SK-N-MC (cell line): ENCODE results near the gene ADGRG2.

Experiments used
- DNase-seq: peaks from one replicate; pipeline ENCODE4 v3.0.0-alpha.2; 2011; ENCODE audit warnings: low read depth, low spot score
- H3K27ac ChIP-seq: fragments of 200-600 bp; sonication (generic); 2 replicates; pipeline ENCODE4 v1.5.1; 2016; ENCODE audit warnings: mixed run types
- H3K36me3 ChIP-seq: fragments of 200-600 bp; sonication (generic); 2 replicates; pipeline ENCODE4 v1.6.1; 2017; ENCODE audit warnings: antibody characterized with exemption, low read length, mixed read lengths; ENCODE audit not compliant: insufficient read depth
- H3K4me3 ChIP-seq: fragments of 200-600 bp; sonication (generic); 2 replicates; pipeline ENCODE4 v1.5.1; 2016
- H3K9ac ChIP-seq: fragments of 200-600 bp; sonication (generic); 2 replicates; pipeline ENCODE4 v1.8.0; 2017; ENCODE audit warnings: mixed run types, mixed read lengths; ENCODE audit not compliant: insufficient read length
- H3K9me3 ChIP-seq: fragments of 200-600 bp; sonication (generic); 2 replicates; pipeline ENCODE4 v1.6.1; 2017; ENCODE audit warnings: low read depth, mild to moderate bottlenecking, antibody characterized with exemption, low read length, moderate library complexity, mixed read lengths
- EZH2 ChIP-seq: fragments of 200-600 bp; sonication (generic); IDR thresholded peaks from one replicate; pipeline ENCODE4 v1.6.1; 2017; ENCODE audit warnings: antibody characterized with exemption
- FOXP2 ChIP-seq: optimal IDR thresholded peaks from 2 replicates; pipeline ENCODE3; 2011; ENCODE audit warnings: mild to moderate bottlenecking, moderate library complexity; ENCODE audit not compliant: insufficient read depth; ENCODE audit errors: extremely low read length, control extremely low read depth
- POLR2AphosphoS5 ChIP-seq: IDR thresholded peaks from 2 replicates; pipeline ENCODE4 v1.6.1; 2012; ENCODE audit warnings: mild to moderate bottlenecking, low read depth, low read length, borderline replicate concordance

The ADGRG2 gene

DNA sequence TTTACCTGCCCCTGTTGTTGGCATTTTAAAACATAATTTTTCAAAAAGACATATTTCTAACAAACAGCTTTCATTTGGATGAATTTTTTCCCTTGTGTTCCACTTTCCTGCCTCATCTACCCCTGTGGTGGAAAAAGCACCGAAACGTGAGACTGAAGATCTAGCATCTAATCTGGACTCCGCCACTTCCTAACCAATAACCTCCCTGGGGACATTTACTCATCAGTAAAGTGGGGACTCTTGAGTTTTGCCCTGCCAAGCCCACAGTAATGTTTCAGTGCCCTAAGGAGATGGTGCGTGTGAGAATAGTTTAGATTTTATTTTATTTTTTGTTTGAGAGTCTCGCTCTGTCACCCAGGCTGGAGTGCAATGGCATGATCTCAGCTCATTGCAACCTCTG is 56.7 kb downstream of the ADGRG2 start:
- Histone ChIP-seq H3K9me3 (no peaks in the 10 kb centered on the region), H3K4me3 (no peak overlapping the region), H3K36me3 (no peaks in the 10 kb centered on the region), H3K27ac (no peak overlapping the region), H3K9ac (no peak overlapping the region)
- no peak for TF ChIP-seq FOXP2
- no peak for TF ChIP-seq EZH2
- TF ChIP-seq POLR2AphosphoS5: no peak
- no peak for DNase-seq

DNA sequence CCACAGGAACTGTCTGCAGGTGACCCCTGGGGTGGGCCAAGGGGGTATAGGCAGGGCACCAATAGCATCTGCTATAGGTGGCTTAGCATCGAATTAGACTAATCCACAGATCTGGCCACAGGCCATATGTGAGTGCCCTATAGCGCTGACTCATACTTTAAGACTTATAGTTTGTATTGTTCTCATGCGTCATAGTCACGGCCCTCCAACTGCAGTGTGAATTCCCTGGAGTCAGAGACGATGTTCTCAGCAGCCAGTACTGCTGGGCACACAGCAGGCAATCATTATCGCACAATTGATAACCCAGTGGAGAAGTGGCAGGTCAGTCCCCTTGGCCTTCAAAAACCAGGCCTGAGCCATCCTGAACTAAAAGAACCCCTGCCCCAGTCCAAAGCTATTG is 58.1 kb downstream of the ADGRG2 start:
- TF ChIP-seq POLR2AphosphoS5: no peak
- no peak for TF ChIP-seq FOXP2
- TF ChIP-seq EZH2: no peak
- Histone ChIP-seq H3K27ac (no peak overlapping the region), H3K36me3 (no peaks in the 10 kb centered on the region), H3K9ac (no peak overlapping the region), H3K9me3 (no peaks in the 10 kb centered on the region), H3K4me3 (no peak overlapping the region)
- DNase-seq: no peak

DNA sequence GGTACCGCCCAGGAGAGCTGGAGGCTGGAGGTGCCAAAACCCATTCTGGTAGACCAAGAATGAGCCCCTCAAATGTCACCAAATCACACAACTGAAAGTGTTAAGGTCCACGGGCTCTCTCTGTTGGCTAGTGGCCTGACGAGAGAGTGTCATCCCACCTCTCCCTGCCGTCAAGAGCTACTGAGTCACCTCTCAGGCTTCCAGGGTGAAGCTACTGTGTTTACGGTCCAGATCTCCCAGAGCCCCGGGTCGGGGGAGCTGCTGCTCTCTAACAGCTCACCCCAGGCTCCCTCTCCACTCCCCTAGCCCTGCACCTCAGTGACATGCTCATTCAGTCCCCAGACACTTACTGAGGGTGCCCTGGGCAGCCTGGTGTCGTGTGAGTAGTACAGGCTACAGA is 59.2 kb downstream of the ADGRG2 start:
- Histone ChIP-seq H3K27ac (no peak overlapping the region), H3K9ac (no peak overlapping the region), H3K4me3 (no peak overlapping the region), H3K9me3 (no peaks in the 10 kb centered on the region), H3K36me3 (no peaks in the 10 kb centered on the region)
- no peak for DNase-seq
- TF ChIP-seq FOXP2 (no peak), EZH2 (no peak), POLR2AphosphoS5 (no peak)

DNA sequence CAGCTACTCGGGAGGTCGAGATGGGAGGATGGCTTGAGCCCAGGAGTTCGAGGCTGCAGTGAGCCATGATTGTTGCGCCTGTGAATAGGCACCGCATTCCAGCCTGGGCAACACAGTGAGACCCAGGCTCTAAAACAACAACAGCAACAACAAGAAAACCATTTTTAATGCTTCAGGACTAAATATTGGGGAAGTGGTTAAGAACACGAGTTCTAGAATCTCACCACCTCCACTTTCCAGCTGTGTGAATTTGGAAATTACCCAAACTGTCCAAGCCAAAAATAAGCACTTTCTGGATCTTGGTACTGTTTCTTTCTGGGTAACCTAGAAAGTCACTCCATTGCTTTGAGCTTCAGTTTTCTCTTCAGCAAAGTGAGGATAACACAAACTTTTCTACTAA is 63.2 kb downstream of the ADGRG2 start:
- H3K9ac ChIP-seq: no peak overlapping the region
- no peaks in the 10 kb centered on the region for H3K36me3 ChIP-seq
- no peak overlapping the region for H3K4me3 ChIP-seq
- H3K27ac ChIP-seq: no peak overlapping the region
- DNase-seq: no peak
- H3K9me3 ChIP-seq: no peaks in the 10 kb centered on the region
- TF ChIP-seq POLR2AphosphoS5 (no peak), FOXP2 (no peak), EZH2 (no peak)

DNA sequence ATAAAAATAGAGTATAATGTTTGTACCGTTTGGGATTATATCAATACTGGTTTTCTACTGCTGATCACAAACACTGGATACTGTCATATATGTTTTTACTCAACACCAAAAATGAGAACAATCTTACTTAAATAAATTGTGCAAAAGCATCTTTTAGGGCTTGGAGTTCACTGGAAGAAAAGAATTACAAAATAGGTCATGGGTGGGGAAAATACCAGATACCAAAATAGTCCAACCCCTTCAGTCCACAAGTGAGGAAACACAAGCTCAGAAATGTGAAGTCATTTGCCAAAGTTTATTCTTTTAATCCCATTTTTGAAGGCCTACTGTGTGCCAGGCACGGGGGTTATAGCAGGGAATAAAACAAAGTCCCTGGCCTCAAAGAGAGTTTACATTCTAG is 64.4 kb downstream of the ADGRG2 start:
- no peak for DNase-seq
- Histone ChIP-seq H3K9me3 (no peaks in the 10 kb centered on the region), H3K9ac (no peak overlapping the region), H3K27ac (no peak overlapping the region), H3K4me3 (no peak overlapping the region), H3K36me3 (no peaks in the 10 kb centered on the region)
- TF ChIP-seq EZH2: no peak
- TF ChIP-seq POLR2AphosphoS5: no peak
- TF ChIP-seq FOXP2: no peak

DNA sequence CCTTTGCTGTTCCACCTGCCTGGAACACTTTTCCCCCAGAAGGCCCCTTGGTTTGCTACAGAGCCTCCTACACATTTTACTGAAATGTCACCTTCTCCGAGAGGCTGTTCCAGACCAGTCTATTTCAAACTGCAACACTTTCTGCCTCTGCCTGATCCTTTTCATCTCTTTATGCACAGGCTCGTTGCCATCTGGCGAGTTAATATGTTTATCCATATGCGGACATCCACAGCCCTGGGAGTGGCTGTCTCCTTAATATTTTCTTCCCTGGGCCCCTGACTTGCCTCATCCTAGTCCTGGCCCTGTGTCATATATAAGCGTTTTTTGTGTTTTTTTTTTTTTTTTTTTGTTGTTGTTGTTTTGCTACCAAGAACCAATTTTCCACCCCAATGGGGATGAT is 73.2 kb downstream of the ADGRG2 start:
- H3K36me3 ChIP-seq: no peaks in the 10 kb centered on the region
- H3K9ac ChIP-seq: no peak overlapping the region
- no peak overlapping the region for H3K27ac ChIP-seq
- no peak for TF ChIP-seq EZH2
- TF ChIP-seq FOXP2: no peak
- TF ChIP-seq POLR2AphosphoS5: no peak
- no peak for DNase-seq
- no peaks in the 10 kb centered on the region for H3K9me3 ChIP-seq
- no peak overlapping the region for H3K4me3 ChIP-seq

DNA sequence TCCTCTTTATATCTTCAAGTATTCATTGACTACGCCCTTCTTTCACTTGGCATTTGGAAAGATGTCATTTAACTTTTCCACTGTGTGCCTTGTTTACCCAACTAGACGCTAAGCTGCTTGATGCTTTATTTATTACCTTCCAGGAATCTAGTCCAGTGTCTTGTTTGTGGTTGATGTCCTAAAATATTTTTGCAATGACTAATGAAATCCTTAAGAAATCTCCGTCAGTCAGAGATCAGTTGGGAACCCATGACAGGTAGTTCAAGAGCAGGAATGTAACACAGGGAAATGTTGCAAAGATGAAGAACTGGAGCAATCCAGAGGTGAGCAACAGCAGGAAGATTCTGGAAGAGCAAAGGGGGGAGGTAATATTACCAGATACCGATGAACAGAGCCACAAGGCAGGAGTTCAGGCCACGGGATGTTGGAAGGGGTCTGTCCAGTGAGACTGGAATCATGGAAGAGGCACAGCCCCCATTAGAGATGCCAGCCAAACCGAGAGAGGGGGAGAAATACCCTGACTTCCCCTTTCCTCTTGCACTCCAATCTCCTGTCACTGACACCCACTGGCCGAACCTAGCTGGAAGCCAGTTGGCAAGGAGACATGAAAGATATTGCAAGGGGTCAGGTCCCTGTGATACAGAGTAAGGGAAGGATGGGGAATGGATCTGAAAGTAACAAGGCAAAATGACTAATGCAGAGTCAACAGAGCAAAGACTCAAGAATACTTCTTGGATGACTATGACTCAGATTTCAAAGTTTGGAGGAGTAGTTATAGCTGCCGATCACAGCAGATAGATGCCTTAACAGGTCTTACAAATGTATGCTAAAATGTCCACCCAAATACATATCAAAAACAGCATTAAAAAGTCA is 75.7 kb downstream of the ADGRG2 start:
- TF ChIP-seq EZH2: no peak
- TF ChIP-seq POLR2AphosphoS5: no peak
- no peak for TF ChIP-seq FOXP2
- Histone ChIP-seq H3K27ac (no peak overlapping the region), H3K9me3 (no peaks in the 10 kb centered on the region), H3K36me3 (no peaks in the 10 kb centered on the region), H3K9ac (no peak overlapping the region), H3K4me3 (no peak overlapping the region)
- no peak for DNase-seq

DNA sequence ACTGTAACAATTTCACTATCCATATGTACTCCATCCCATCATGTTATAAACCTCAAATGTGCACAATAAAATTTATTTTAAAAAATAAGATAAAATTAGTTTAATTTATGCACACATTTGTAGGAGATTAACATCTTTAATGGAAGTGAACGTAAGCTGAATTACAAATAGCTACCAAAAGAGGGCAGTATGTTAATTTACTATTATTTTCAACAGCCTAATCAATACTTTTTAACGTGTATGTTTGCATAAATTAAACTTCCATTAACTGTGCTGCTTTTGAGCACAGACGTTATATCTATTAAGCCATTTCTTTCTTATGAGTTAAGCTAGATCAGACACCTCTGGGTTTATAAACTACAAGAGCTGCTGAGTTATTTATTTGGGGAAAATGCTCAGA is 81.9 kb downstream of the ADGRG2 start:
- Histone ChIP-seq H3K4me3 (no peak overlapping the region), H3K9me3 (no peaks in the 10 kb centered on the region), H3K27ac (peak overlapping the region; percentile 42; the same call in 1 of the 2 replicates), H3K36me3 (no peaks in the 10 kb centered on the region), H3K9ac (no peak overlapping the region)
- no peak for DNase-seq
- TF ChIP-seq POLR2AphosphoS5: no peak
- TF ChIP-seq EZH2: no peak
- TF ChIP-seq FOXP2: no peak
